Mesothelial cell of epicardium (in vitro differentiated cells): ENCODE data around the gene NUMBL. TPM values are rescaled to one million over a fixed set of nuclear protein-coding genes. Genes with fewer than 3 reads are reported as not detected.

Experiments
- DNase-seq, 2 experiments: peaks; one replicate each; pipeline ENCODE4 v3.0.0; 2021; ENCODE audit warnings: low spot score in 2 of 2; ENCODE audit not compliant: unreplicated experiment in 2 of 2
- H3K27ac Mint-ChIP-seq: 2 replicates; pipeline ENCODE4 v1.8.0; 2021; ENCODE audit warnings: mixed read lengths
- H3K27me3 Mint-ChIP-seq: 2 replicates; pipeline ENCODE4 v1.8.0; 2021; ENCODE audit warnings: low read depth, mixed read lengths
- H3K36me3 Mint-ChIP-seq: 2 replicates; pipeline ENCODE4 v1.8.0; 2021; ENCODE audit warnings: mixed read lengths
- H3K4me1 Mint-ChIP-seq: 2 replicates; pipeline ENCODE4 v1.8.0; 2021; ENCODE audit warnings: mixed read lengths
- H3K4me3 Mint-ChIP-seq: 2 replicates; pipeline ENCODE4 v1.8.0; 2021; ENCODE audit warnings: mild to moderate bottlenecking, moderate library complexity, mixed read lengths
- H3K9me3 Mint-ChIP-seq: 2 replicates; pipeline ENCODE4 v1.8.0; 2021; ENCODE audit warnings: mixed read lengths
- CTCF ChIP-seq: fragments of 200-600 bp; sonication (generic); IDR thresholded peaks from one replicate; pipeline ENCODE4 v1.5.0; 2021; ENCODE audit warnings: antibody characterized with exemption; ENCODE audit not compliant: unreplicated experiment
- total RNA-seq: library from RNA; stranded (reverse); gene quantifications from 3 replicates; pipeline ENCODE4 v1.2.1, GENCODE V29; 2021

The NUMBL gene
- total RNA-seq, 1 donor from 2014 or later = 42.5 TPM

- no peak overlapping the region for H3K4me3 Mint-ChIP-seq
- H3K9me3 Mint-ChIP-seq = peaks cover 4% of the 10 kb centered on the region
- TF ChIP-seq CTCF = no peak
- no peak overlapping the region for H3K27ac Mint-ChIP-seq
- H3K36me3 Mint-ChIP-seq = peaks cover 34% of the 10 kb centered on the region
- H3K27me3 Mint-ChIP-seq = no peaks in the 10 kb centered on the region
- H3K4me1 Mint-ChIP-seq = no peaks in the 10 kb centered on the region
- no peak for DNase-seq
These were observed 18.4 kb downstream of the NUMBL start for GRCh38 chr19:40672038-40672437.

GRCh38 chr19:40671404-40671803 is 19.0 kb downstream of the NUMBL start:
- no peaks in the 10 kb centered on the region for H3K4me1 Mint-ChIP-seq
- peaks cover 38% of the 10 kb centered on the region for H3K36me3 Mint-ChIP-seq
- H3K9me3 Mint-ChIP-seq = peaks cover 4% of the 10 kb centered on the region

GRCh38 chr19:40668991-40669614 is 21.3 kb downstream of the NUMBL start:
- Mint-ChIP-seq H3K36me3 (peaks cover 38% of the 10 kb centered on the region), H3K4me1 (no peaks in the 10 kb centered on the region), H3K4me3 (no peak overlapping the region), H3K27ac (no peak overlapping the region), H3K9me3 (peaks cover 4% of the 10 kb centered on the region), H3K27me3 (no peaks in the 10 kb centered on the region)
- no peak for TF ChIP-seq CTCF
- no peak for DNase-seq

More at GRCh38 chr19:40671404-40671803, 19.0 kb downstream of the NUMBL start:
- Mint-ChIP-seq H3K27me3 (no peaks in the 10 kb centered on the region), H3K27ac (no peak overlapping the region), H3K4me3 (no peak overlapping the region)
- no peak for DNase-seq
- TF ChIP-seq CTCF = no peak

- Mint-ChIP-seq H3K36me3 (peaks cover 38% of the 10 kb centered on the region), H3K27ac (no peak overlapping the region), H3K27me3 (no peaks in the 10 kb centered on the region), H3K9me3 (peaks cover 4% of the 10 kb centered on the region), H3K4me1 (peaks cover 8% of the 10 kb centered on the region), H3K4me3 (no peak overlapping the region)
- TF ChIP-seq CTCF = no peak
- DNase-seq = no peak
These were observed 22.8 kb downstream of the NUMBL start for GRCh38 chr19:40667602-40668001.

GRCh38 chr19:40666803-40667438 is 23.5 kb downstream of the NUMBL start:
- no peak for TF ChIP-seq CTCF
- Mint-ChIP-seq H3K27ac (no peak overlapping the region), H3K4me1 (peaks cover 8% of the 10 kb centered on the region), H3K36me3 (peaks cover 38% of the 10 kb centered on the region), H3K27me3 (no peaks in the 10 kb centered on the region), H3K9me3 (peaks cover 4% of the 10 kb centered on the region), H3K4me3 (no peak overlapping the region)
- DNase-seq = no peak
